ENCODE results near the gene PTPRD.

DNA sequence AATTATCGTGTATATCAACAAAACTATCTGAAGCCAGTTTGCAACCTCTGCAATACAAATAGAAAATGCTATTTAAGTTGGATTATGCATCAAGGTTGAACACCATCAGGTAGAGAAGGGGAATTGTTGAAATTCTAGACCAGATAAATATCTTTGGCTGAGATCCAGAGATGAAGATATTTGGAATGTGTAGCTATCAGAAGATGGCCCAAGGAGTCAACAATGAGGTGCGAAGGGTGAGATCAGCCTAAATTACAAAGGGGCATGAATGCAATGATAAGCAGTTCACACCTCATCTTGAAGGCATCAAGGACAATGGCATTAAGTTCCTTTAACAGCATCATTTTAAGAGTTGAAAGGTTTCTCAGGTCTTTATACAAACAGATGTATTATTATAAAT lies 2241.1 kb downstream of the PTPRD start:
- TF ChIP-seq, protein P1, sequence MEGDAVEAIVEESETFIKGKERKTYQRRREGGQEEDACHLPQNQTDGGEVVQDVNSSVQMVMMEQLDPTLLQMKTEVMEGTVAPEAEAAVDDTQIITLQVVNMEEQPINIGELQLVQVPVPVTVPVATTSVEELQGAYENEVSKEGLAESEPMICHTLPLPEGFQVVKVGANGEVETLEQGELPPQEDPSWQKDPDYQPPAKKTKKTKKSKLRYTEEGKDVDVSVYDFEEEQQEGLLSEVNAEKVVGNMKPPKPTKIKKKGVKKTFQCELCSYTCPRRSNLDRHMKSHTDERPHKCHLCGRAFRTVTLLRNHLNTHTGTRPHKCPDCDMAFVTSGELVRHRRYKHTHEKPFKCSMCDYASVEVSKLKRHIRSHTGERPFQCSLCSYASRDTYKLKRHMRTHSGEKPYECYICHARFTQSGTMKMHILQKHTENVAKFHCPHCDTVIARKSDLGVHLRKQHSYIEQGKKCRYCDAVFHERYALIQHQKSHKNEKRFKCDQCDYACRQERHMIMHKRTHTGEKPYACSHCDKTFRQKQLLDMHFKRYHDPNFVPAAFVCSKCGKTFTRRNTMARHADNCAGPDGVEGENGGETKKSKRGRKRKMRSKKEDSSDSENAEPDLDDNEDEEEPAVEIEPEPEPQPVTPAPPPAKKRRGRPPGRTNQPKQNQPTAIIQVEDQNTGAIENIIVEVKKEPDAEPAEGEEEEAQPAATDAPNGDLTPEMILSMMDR (IDR thresholded peaks at IDR 0.05) = no peak
- no peak for TF ChIP-seq POLR2A (IDR thresholded peaks at IDR 0.05)

Measured in Peyer's patch (tissue), 4 donors.